ENCODE measurements around the gene SYT12.

- TF ChIP-seq CTCF (conservative IDR thresholded peaks at IDR 0.05; ENCODE audit: low read depth, low read length), result no peak
- TF ChIP-seq EZH2 (IDR thresholded peaks at IDR 0.05; ENCODE audit: borderline replicate concordance, low read depth, low read length, poor library complexity, severe bottlenecking), result no peak
Observed at GRCh38 chr11:67025750-67026149, 2.8 kb downstream of the SYT12 start.
